ENCODE data around the gene SP3. TPM values are rescaled to one million over a fixed set of nuclear protein-coding genes. Genes with fewer than 3 reads are reported as not detected.

The SP3 gene
- total and polyA plus RNA-seq, 2 of the 8 experiments (the other 6 are each of a cell fraction or from before 2014, with no cell fraction given), result 31.0 to 92.1 TPM

GRCh38 chr2:173914055-173914927 is 50.9 kb downstream of the SP3 start (continued):
- TF ChIP-seq MAFK (IDR thresholded peaks at IDR 0.05; ENCODE audit: low read depth, low read length), result no peak

All from H1 (cell line).